ENCODE data around the gene ZBTB7C. TPM values are rescaled to one million over a fixed set of nuclear protein-coding genes. Genes with fewer than 3 reads are reported as not detected.

Gene ZBTB7C
- total RNA-seq, 1 donor from 2014 or later: 1.4 TPM

GRCh38 chr18:48133671-48134251 lies 275.4 kb downstream of the ZBTB7C start:
- peaks cover 28% of the 10 kb centered on the region for H3K27me3 Mint-ChIP-seq (ENCODE audit: low read depth)

GRCh38 chr18:48132797-48133655 lies 276.2 kb downstream of the ZBTB7C start:
- Mint-ChIP-seq H3K9me3 (ENCODE audit: low read depth) (no peaks in the 10 kb centered on the region), H3K36me3 (ENCODE audit: low read depth) (no peaks in the 10 kb centered on the region), H3K4me1 (ENCODE audit: low read depth) (peaks cover 28% of the 10 kb centered on the region), H3K4me3 (ENCODE audit: unreplicated experiment) (no peak overlapping the region), H3K27me3 (ENCODE audit: low read depth) (peaks cover 29% of the 10 kb centered on the region), H3K27ac (ENCODE audit: unreplicated experiment) (no peak overlapping the region)
- DNase-seq (ENCODE audit: low spot score): no peak
- no peak for TF ChIP-seq CTCF (IDR thresholded peaks at IDR 0.05)

More at GRCh38 chr18:48133671-48134251, 275.4 kb downstream of the ZBTB7C start:
- TF ChIP-seq CTCF (IDR thresholded peaks at IDR 0.05): no peak
- H3K36me3 Mint-ChIP-seq (ENCODE audit: low read depth): no peaks in the 10 kb centered on the region
- H3K9me3 Mint-ChIP-seq (ENCODE audit: low read depth): no peaks in the 10 kb centered on the region
- DNase-seq (ENCODE audit: low spot score): no peak
- no peak overlapping the region for H3K4me3 Mint-ChIP-seq (ENCODE audit: unreplicated experiment)
- no peak overlapping the region for H3K27ac Mint-ChIP-seq (ENCODE audit: unreplicated experiment)
- H3K4me1 Mint-ChIP-seq (ENCODE audit: low read depth): peaks cover 32% of the 10 kb centered on the region

- peaks cover 11% of the 10 kb centered on the region for H3K4me1 Mint-ChIP-seq (ENCODE audit: low read depth)
- DNase-seq (ENCODE audit: low spot score): no peak
- H3K27ac Mint-ChIP-seq (ENCODE audit: unreplicated experiment): no peak overlapping the region
- H3K9me3 Mint-ChIP-seq (ENCODE audit: low read depth): no peaks in the 10 kb centered on the region
- TF ChIP-seq CTCF (IDR thresholded peaks at IDR 0.05): no peak
- H3K27me3 Mint-ChIP-seq (ENCODE audit: low read depth): peaks cover 31% of the 10 kb centered on the region
- peaks cover 2% of the 10 kb centered on the region for H3K36me3 Mint-ChIP-seq (ENCODE audit: low read depth)
- H3K4me3 Mint-ChIP-seq (ENCODE audit: unreplicated experiment): no peak overlapping the region
Observed at GRCh38 chr18:48131042-48131441, 278.1 kb downstream of the ZBTB7C start.

GRCh38 chr18:48129621-48130082 lies 279.5 kb downstream of the ZBTB7C start:
- Mint-ChIP-seq H3K36me3 (ENCODE audit: low read depth) (peaks cover 3% of the 10 kb centered on the region), H3K27me3 (ENCODE audit: low read depth) (peaks cover 40% of the 10 kb centered on the region), H3K4me3 (ENCODE audit: unreplicated experiment) (no peak overlapping the region), H3K27ac (ENCODE audit: unreplicated experiment) (no peak overlapping the region), H3K9me3 (ENCODE audit: low read depth) (no peaks in the 10 kb centered on the region), H3K4me1 (ENCODE audit: low read depth) (peaks cover 9% of the 10 kb centered on the region)
- no peak for DNase-seq (ENCODE audit: low spot score)
- TF ChIP-seq CTCF (IDR thresholded peaks at IDR 0.05): no peak

- Mint-ChIP-seq H3K4me1 (ENCODE audit: low read depth) (no peaks in the 10 kb centered on the region), H3K27ac (ENCODE audit: unreplicated experiment) (no peak overlapping the region), H3K27me3 (ENCODE audit: low read depth) (peaks cover 57% of the 10 kb centered on the region), H3K4me3 (ENCODE audit: unreplicated experiment) (no peak overlapping the region), H3K9me3 (ENCODE audit: low read depth) (no peaks in the 10 kb centered on the region), H3K36me3 (ENCODE audit: low read depth) (peaks cover 3% of the 10 kb centered on the region)
- no peak for DNase-seq (ENCODE audit: low spot score)
- no peak for TF ChIP-seq CTCF (IDR thresholded peaks at IDR 0.05)
Observed at GRCh38 chr18:48127606-48128005, 281.6 kb downstream of the ZBTB7C start.

Data from chondrocyte (in vitro differentiated cells).